ENCODE results near the gene CARM1.
"Not testable (repeated sequence)": the region's sequence is repeated elsewhere in the genome, so short reads cannot be mapped to it uniquely, and the experiment has no call there.

The CARM1 gene

DNA sequence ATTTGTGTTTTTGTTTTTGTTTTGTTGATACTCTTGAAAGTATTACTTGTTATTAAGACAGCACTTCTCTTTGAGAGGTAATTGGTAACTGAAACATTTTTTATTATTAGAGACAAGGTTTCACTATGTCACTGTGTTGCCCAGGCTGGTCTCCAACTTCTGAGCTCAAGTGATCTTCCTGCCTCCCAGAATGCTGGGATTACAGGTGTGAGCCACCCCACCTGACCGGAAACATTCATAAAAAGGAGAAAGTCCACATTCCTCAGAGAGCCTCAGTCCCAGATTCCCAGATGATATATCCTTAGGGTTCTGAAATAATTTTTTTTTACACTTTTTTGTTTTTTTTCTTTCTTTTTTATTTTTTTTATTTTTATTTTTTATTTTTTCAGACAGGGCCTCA, 2.7 kb downstream of the CARM1 start:
- DNase-seq (ENCODE audit: low spot score), result no peak

DNA sequence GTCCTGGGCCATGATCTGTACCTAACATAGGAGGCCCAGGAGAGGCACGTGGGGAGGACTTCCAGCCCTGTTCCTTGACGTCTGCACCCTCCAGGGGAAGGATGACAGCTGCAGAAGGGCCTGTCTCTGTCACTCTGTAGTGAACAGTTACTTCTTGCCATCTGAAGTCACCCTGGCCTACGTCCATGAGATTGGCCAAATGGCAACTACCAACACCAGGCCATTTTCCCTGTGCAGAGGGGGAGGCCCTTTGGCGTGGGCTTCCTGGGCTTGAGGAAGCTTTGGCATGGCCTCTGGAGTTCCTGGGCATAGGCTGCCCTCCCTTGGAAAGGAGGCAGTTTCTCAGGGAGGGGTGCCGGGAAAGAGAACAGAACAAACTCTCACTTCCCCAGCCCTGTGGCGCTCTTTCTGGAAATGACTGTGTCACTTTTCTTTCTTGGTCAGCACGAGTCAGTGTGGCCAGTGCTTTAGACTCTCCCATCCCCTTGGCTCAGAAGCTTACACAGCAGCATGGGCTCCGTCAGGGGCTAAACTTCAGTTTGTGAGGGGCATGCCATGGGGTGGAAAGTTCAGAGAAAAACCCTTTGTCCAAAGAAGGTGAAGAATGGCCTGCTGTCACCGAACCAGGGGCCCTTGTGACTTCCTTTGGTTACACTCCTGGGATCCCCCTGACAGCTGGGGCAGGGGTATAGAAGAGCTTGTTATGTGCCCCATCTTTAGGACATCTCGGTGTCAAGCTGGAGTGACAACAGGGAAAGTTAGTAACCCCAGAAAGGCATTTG, 5.3 kb downstream of the CARM1 start:
- DNase-seq (ENCODE audit: low spot score), result no peak

DNA sequence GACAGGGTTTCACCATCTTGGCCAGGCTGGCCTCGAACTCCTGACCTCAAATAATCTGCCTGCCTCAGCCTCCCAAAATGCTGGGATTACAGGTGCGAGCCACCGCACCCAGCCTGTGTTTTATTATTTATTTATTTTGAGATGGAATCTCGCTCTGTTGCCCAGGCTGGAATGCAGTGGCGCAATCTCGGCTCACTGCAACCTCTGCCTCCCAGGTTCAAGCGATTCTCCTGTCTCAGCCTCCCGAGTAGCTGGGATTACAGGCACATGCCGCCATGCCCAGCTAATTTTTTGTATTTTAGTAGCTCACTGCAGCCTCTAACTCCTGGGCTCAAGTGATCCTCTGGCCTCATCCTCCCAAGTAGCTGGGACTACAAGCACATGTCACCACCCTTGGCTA, 6.3 kb downstream of the CARM1 start:
- DNase-seq (ENCODE audit: low spot score), result not testable (repeated sequence)

DNA sequence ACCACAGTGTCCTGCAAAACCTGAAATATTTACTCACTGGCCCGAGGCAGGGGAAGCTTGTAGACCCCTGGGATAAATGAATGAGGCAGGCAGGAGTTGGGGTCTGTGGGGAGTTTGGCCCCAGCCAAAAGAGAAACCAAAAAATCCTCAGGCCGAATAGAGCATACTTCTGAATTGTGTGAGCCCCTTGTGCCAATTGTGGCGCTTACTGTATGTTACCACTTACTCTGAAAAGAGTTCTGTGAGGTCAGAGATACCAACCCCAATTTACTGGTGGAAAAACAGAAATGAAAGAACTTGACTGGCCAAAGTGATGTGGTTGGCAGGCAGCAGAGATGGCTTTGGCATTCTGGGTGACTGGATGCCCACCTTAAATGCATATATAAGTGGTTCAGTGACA, 6.9 kb downstream of the CARM1 start:
- DNase-seq (ENCODE audit: low spot score), result no peak

DNA sequence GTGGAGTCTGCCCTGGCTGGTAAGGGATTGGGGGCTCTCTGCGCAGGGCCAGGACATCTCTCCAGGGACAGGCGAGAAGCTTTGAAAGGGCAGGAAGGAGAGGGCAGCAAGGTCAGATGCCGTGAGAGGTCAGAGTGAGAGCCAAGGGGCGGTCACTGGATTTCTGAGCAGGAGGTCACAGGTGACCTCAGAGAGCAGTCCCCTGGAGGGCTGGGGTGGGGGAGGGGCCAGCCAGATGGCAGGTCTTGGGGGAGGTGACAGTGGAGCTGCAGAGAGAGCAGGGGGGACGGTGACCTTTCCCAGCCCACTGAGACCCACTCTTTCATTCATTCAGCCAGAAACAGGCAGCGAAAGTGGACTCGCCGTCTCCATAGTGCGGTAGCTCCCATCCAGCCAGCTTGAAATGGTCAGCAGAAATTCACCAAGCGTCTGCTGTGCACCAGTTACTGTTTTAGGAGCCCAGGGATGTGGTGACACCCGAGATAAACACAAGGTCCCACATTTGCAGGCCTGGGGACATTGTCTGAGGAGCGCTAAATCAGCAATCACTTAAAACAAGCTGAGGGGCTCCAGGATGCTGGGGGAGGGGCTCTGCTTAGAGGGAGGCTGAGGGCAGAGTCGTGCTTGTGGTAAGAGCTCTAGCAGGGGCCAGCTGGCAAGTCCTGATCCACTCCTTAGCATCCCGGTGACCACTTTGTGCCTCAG, 10.2 kb downstream of the CARM1 start:
- no peak for DNase-seq (ENCODE audit: low spot score)

DNA sequence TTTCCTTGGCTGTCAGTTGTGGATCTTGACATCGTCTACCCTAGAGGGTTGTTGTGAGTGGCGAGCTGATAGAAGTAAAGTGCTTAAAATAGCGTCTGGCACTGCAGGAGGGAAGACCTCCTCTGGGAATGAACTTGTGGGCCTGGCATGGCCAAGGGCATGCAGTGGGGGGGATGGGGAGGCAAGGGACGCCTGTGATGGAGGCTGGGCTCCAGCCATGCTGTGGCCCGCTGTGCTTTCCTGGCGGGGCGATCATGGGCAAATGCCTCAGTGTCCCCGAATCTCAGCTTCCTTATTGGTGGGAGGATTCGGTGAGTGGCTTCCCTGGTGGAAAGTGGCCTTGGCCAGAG, 10.7 kb downstream of the CARM1 start:
- no peak for DNase-seq (ENCODE audit: low spot score)

DNA sequence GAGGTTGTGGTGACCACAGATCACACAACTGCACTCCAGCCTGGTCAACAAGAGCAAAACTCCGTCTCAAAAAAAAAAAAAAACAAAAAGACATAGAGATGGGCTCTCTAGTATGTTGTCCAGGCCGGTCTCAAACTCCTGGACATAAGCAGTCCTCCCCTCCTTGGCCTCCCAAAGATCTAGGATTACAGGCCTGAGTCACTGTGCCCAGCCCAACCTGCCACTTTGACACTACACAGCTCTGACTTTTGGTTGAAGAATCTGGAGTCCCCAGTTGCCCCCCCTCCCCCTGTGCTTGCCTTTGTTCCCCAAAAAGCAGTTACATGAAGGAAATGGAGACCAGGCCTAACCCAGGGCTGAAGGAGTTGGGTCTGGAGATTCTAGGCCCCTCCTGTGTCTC, 12.9 kb downstream of the CARM1 start:
- DNase-seq (ENCODE audit: low spot score), result no peak

DNA sequence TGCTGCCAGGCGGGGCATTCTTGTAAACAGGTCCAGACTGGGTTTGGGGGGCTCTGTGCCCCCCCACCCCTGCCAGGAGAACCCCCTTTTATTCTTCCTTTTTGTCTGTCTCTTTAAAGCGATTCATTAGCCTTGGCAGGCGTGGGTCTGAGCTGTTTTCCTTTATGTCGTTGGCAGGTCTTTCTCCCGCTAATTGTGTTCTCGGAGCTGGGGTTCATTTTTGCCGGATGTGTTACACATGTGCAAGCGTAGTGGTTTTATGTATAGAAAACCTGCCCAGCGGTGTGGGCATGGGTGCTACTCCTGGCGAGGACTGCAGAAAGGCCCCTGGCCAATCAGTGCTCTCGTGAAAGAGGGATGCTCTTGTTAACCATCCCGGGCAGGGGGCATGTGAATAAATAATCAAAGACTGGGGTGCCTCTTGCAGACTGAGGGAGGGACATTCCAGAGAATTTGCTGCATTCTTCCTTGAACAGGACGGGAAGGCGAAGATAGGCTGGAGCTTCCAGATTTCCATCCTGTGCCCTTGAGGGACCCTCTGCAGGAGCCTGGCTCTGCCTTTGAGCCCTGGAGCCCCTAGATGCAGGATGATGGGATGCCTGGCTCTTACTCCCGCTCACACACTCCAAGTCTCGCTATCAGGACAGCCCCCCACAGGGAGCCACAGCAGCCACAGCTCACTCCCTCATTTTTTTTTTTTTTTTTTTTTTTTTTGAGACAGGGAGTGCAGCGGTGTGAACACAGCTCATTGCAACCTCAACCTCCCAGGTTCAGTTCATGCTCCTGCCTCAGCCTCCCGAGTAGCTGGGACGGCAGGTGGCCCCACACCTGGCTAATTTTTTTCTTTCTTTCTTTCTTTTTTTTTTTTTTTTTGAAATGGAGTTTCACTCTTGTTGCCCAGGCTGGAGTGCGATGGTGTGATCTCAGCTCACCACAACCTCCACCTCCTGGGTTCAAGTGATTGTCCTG, 14.1 kb downstream of the CARM1 start:
- DNase-seq (ENCODE audit: low spot score), result no peak

DNA sequence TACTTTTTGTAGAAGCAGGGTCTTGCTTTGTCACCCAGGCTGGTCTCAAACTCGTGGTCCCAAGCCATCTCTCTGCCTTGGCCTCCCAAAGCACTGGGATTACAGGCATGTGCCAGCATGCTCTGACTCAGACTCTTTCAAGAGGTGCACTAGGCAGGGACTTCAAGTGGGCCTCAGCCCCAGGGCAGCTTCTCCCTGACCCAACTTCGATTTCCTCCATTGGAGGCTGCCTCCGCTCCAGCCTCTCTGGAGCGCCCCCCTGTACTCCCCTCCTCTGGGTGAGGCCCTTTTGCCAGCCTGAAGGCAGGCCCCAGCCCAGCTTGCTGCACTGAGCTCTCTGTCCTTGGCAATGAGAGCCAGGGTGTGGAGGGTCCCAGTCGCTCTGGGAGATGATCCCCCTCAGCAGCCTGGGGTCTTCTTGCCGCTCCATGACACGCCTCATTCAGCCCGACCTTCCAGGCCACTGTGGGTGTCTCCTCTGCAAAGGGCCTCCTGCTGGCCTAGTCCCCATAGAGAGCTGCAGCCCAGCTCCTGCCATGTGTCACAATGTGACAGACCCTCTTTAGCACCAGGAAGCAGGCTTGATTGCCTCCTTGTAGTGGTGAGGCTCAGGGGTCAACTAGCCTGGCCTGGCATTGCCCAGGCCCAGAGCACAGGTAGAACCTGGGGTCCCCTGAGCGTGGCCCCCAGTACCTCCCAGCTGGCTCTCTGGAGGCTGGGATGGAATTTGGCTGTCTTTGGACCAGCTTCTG, 16.4 kb downstream of the CARM1 start:
- no peak for DNase-seq (ENCODE audit: low spot score)

DNA sequence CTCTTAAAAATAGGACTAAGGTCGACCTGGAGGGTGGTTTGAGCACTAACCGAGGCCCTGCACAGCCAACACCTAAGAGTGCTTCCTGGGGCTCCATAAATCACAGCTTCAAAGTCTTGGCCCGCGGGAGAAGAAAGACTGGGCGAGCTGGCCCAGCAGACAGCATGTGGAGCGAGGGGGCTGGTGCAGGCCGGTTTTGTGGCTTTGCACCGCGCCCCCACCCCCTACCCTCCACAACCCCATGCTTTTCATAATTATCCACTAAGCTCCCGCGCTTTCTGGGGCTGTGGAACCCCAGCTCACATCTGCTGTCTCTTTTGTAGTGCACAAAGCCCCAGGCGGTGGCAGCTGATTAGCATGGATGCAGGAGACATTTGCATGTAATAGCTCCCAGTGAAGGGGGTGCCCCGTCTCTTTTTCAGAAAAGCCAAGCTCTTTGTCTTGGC, 17.1 kb downstream of the CARM1 start:
- peak; percentile 66 for DNase-seq (ENCODE audit: low spot score)

DNA sequence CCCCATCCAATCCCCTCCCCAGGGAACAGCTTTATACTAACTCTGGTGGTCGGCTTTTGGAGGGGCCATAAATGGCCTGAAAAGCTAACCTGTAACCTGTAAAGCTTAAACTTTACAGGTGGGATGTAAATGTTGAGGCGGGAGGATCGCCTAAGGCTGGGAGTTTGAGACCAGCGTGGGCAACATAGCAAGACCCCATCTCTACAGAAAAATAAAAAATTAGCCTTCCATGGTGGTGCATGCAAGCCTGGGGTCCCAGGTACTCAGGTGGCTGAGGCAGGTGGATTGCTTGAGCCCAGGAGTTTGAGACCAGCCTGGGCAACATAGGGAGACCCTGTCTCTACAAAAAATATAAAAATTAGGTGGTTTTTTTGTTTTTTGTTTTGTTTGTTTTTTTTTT, 18.5 kb downstream of the CARM1 start:
- DNase-seq (ENCODE audit: low spot score), result no peak

DNA sequence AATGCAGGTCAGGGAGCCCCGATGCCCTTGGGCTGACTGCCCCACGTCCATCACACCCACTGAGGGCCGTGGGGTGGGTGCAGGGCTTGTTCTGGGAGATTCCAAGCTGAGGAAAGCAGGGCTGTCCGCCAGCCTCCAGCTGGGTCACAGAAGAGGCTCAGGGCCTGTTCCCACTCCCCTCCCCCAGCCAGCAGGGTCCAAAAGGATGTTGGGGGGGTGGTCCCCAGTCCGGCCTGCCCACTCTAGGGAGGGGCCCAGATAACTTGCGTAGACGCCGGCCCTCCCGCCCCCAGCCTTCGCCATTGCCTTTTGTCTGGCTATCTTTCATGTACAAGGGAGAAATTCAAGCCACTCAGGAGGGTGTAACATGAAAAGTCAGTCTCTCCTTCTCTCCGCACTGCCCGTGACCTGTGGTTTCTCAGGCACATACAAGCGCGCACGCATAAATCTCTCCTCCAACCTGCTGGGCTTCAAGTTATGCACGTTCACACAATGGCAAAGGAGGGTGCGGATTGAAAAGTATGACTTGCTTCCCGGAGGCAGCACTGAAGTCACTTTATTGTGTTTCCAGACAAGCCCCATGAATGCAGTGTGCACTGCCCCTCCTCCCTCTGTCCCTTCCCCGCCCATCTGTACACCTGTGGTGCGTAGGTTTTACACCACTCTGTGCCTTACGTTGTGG, 20.2 kb downstream of the CARM1 start:
- DNase-seq (ENCODE audit: low spot score), result no peak

DNA sequence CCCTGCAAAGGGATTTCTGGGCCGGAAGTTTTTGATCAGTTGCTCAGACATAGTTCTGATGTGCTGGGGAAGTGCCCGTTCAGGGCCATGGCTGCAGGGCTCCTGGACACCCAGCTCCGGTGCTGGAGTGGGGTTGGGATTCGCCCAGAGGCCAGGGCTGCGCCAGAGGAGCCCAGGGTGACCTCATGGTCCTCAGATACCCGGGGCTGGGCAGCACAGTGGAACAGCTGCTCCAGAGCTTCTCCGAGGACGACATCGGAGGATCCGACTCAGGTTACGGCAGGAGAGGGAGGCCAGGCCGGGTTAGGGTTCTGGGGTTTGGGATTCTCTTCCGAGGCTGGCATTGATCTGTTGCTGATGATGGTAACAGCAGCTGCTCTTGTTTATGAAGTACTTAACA, 20.9 kb downstream of the CARM1 start:
- no peak for DNase-seq (ENCODE audit: low spot score)

DNA sequence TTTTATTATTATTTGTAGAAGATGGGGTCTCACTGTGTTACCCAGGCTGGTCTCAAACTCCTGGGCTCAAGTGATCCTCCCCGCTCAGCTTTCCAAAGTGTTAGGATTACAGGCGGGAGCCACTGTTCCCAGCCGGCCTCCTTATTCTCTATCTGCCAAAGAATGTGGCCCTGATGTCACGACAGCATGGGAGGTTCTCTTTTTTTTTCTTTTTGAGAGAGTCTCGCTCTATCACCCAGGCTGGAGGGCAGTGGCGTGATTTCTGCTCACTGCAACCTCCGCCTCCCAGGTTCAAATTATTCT, 23.5 kb downstream of the CARM1 start:
- no peak for DNase-seq (ENCODE audit: low spot score)

DNA sequence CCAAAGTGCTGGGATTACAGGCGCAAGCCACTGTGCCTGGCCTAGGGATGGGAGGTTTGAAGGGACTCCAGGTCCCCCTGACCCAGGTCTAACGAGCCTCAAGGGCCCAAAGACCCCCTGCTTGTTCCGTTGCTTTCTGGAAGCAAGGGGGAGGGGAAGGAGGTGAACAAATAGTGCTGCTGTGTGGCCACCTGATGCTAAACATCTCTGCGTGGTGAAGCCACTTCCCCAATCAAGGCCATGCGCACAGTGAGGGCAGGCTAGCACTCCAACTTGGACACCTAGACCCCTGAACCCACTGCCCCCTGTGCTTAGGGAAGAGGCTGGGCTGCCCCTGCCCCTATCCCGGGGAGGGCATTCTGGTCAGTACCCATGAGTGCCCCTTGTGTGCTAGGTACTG, 24.0 kb downstream of the CARM1 start:
- DNase-seq (ENCODE audit: low spot score), result no peak

DNA sequence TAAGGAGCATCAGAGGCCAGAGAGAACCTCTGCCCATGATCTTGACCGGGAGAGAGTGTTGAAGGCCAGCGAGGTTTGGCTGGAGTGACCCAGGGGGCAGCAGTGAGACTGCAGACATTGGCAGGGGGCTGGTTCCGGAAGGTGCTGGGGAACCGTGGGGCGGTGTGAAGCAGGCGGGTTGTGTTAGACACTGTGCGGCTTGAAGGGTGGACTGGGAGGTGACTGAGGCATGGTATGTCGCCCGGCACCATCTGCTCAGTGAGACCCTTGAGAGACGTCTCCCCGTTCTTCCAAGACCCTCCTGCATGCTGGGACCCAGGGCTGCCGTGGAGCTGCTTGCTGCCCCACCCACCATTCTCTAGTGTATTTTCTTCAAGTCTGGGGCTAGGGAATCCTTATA, 24.6 kb downstream of the CARM1 start:
- peak; percentile 57 for DNase-seq (ENCODE audit: low spot score)

DNA sequence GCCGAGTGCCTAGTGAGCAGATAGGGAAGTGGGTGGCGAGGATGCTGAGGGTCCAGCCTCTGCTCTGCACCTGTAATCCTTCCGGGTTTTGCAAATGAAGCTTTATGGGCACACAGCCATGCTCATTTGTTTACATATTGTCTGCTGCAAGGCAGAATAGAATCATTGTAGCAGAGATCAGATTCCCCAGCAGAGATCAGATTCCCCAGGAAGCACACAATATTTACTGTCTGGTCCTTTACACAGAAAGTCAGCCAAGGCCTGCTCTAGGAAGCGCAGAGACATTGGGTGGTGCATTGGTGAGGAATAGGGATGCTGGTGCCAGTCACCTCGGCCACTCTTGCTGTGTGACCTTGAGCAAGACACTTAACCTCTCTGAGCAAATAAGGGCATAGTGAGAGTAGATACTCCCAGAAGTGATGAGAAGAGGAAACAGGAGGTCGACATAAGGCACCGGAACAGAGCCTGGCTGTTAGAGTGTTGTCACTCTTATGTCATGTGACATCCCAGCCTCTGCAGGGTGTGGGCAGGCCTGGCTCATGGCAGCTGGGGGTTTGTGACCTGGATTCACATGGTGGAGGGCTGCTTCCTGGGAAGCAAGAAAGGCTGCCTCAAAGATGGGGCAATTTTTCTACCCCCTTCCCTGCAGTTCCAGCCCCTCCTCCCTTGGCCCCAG, 25.6 kb downstream of the CARM1 start:
- no peak for DNase-seq (ENCODE audit: low spot score)

DNA sequence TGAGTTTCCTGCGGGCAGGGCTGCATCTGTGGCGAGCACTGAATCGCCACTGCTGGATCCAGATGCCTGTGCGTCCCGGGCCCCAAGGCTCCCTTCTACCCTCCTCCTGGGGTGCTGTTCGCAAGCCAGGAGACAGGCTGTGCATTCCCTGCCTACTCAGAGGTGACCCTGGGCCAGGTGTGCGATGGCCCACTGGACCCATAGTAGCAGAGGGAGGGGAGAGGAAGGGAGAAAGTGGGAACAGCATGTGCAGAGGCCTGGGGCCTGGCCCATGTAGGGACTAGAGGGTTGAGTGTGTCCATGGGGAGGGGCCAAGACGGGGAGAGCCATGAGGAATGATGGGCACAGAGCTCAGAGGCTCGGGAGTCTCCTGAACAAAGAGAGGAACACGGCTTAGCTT, 27.3 kb downstream of the CARM1 start:
- peak; percentile 8 for DNase-seq (ENCODE audit: low spot score)

DNA sequence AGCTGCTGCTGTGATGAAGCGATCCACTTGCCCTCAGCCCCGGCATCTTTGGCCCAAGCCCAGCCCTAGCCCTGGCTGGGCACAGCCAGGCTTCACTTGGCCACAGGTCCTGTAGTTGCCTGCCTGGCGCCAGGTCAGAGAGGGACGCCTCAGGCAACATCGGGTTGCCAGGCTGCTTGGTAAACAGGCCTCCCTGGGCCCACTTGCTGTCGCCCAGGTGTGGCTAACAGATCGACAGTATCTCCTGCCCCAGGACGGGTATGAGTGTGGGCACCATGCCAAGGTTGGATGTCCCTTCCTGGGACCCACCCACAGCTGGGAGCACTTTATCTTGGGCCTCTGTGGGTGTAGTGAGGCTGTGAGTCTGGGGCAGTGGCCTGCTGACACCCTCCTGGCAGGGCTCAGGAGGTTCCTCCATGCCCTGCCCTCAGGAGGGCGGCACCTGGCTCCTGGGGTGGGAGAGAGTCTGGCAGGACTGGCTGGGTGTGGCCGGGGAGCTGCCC, 27.8 kb downstream of the CARM1 start:
- no peak for DNase-seq (ENCODE audit: low spot score)

DNA sequence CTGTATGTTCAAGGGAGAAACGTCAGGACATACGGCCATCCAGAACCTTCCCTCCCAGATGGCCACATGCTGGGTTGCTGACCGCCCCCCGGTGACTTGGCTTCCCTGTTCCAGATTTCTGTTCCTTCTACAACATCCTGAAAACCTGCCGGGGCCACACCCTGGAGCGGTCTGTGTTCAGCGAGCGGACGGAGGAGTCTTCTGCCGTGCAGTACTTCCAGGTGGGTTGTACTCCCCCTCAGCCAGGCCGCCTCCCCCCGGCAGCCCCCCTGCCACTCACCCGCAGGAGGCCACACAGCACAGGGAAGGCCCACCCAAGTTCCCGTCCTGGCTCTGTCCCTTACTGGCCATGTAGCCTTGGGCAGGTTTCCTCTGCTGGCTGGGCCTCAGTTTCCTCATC, 36.6 kb downstream of the CARM1 start:
- DNase-seq (ENCODE audit: low spot score), result no peak
